Measurements from ENCODE around the gene OSBPL6. TPM values are rescaled to one million over a fixed set of nuclear protein-coding genes. Genes with fewer than 3 reads are reported as not detected.
A peak's percentile ranks its signal among the peaks of the same experiment; 100 is the strongest.
"Not testable (repeated sequence)": the region's sequence is repeated elsewhere in the genome, so short reads cannot be mapped to it uniquely, and the experiment has no call there.

Gene OSBPL6
- total RNA-seq, 1 donor from 2014 or later = 5.3 TPM

GRCh38 chr2:178409261-178409660, 214.9 kb downstream of the OSBPL6 start:
- DNase-seq = no peak

- no peak for DNase-seq
Measured at GRCh38 chr2:178412047-178412446, 217.7 kb downstream of the OSBPL6 start.

- DNase-seq = not testable (repeated sequence)
Measured at GRCh38 chr2:178412453-178412852, 218.1 kb downstream of the OSBPL6 start.

- peak; percentile 82 for DNase-seq
Measured at GRCh38 chr2:178413472-178414265, 219.4 kb downstream of the OSBPL6 start.

GRCh38 chr2:178414266-178415247, 220.2 kb downstream of the OSBPL6 start:
- peak; percentile 98 for DNase-seq

- DNase-seq = no peak
Measured at GRCh38 chr2:178415979-178416378, 221.7 kb downstream of the OSBPL6 start.

- DNase-seq = no peak
Measured at GRCh38 chr2:178417916-178418315, 223.6 kb downstream of the OSBPL6 start.

GRCh38 chr2:178418426-178418825, 224.1 kb downstream of the OSBPL6 start:
- DNase-seq = no peak

- peak; percentile 55 for DNase-seq
Measured at GRCh38 chr2:178419123-178419522, 224.8 kb downstream of the OSBPL6 start.

GRCh38 chr2:178420463-178420999, 226.2 kb downstream of the OSBPL6 start:
- DNase-seq = no peak

GRCh38 chr2:178422097-178422496, 227.8 kb downstream of the OSBPL6 start:
- no peak for DNase-seq

- not testable (repeated sequence) for DNase-seq
Measured at GRCh38 chr2:178423746-178424145, 229.4 kb downstream of the OSBPL6 start.

- no peak for DNase-seq
Measured at GRCh38 chr2:178425255-178425827, 231.0 kb downstream of the OSBPL6 start.

GRCh38 chr2:178426388-178426787, 232.1 kb downstream of the OSBPL6 start:
- no peak for DNase-seq

- no peak for DNase-seq
Measured at GRCh38 chr2:178427458-178427857, 233.1 kb downstream of the OSBPL6 start.

- no peak for DNase-seq
Measured at GRCh38 chr2:178428396-178428806, 234.1 kb downstream of the OSBPL6 start.

- DNase-seq = no peak
Measured at GRCh38 chr2:178429336-178429735, 235.0 kb downstream of the OSBPL6 start.

GRCh38 chr2:178436662-178437061, 242.3 kb downstream of the OSBPL6 start:
- DNase-seq = no peak

GRCh38 chr2:178441426-178441825, 247.1 kb downstream of the OSBPL6 start:
- DNase-seq = no peak

- no peak for DNase-seq
Measured at GRCh38 chr2:178448968-178449661, 254.8 kb downstream of the OSBPL6 start.

GRCh38 chr2:178449700-178450523, 255.6 kb downstream of the OSBPL6 start:
- DNase-seq = peak; percentile 15

GRCh38 chr2:178450524-178450773, 256.1 kb downstream of the OSBPL6 start:
- no peak for DNase-seq

Measured in dermis blood vessel endothelial cell (primary cell).